ENCODE measurements around the gene MRC2. TPM values are rescaled to one million over a fixed set of nuclear protein-coding genes. Genes with fewer than 3 reads are reported as not detected.

MRC2 gene
- total RNA-seq, 1 donor from 2014 or later: 127 TPM

DNA sequence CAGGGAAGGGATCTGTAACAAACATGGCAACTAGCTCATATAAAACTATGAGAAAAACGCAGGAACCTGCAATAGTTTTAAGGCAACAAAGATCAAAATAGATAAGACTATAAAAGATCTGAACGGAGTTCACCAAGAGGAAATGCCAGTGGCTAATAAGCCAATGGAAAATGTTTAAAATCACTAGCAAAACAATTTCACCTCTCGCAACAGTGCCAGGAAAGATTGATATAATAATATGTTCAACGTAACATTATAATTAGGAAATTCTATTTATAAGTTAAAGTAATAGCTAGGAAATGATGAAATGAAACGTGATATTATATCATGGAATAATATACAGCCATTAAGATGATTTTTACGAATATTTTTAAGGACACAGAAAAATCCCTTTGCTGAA is 16.0 kb downstream of the MRC2 start:
- no peak for TF ChIP-seq CTCF (IDR thresholded peaks at IDR 0.05)
- ATAC-seq (no peak), DNase-seq (no peak)
- Histone ChIP-seq H3K27ac (no peak overlapping the region), H3K4me1 (peaks cover 4% of the 10 kb centered on the region), H3K9me3 (no peaks in the 10 kb centered on the region), H3K4me3 (no peak overlapping the region), H3K36me3 (no peaks in the 10 kb centered on the region), H3K27me3 (no peaks in the 10 kb centered on the region)
- intact Hi-C loops (cut with DNase I): no loop called here

DNA sequence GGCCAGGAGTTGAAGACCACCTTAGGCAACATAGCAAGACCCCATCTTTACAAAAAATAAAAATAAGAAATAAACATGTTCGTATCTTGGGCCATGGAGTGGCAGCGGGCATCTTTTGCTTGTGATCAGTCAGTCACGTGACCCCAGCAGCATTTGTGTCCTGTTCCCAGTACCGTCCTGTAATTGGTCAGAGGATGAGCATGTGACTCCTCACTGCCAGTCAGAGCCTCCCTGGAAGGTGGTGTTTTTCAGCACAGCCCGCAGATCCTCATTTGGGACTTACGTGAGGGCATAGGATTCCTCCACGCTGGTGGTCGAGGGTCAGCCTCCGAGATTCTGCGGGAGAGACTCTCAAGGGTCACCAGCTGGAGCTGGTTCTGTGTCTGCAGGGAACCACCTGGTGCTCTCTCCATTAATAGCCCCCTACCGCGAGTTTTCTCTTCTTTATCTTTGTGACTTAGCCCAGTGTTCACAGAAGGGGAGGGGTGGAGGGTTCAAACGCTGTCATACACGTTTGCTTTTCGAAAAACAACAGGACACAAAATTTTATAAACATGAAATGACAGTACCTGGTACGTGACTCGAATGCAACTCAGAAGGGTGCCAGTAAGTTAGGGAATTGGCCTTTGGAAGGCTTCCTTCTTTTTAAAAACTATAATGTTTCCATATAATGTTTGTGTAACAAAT is 17.2 kb downstream of the MRC2 start:
- TF ChIP-seq CTCF (IDR thresholded peaks at IDR 0.05): no peak
- Histone ChIP-seq H3K9me3 (no peaks in the 10 kb centered on the region), H3K4me3 (no peak overlapping the region), H3K4me1 (peaks cover 13% of the 10 kb centered on the region), H3K36me3 (no peaks in the 10 kb centered on the region), H3K27me3 (no peaks in the 10 kb centered on the region), H3K27ac (no peak overlapping the region)
- intact Hi-C loops (cut with DNase I): no loop called here
- DNase-seq: peak; percentile 43
- no peak for ATAC-seq

- Histone ChIP-seq H3K27ac (peak overlapping the region; percentile 74), H3K36me3 (no peaks in the 10 kb centered on the region), H3K9me3 (no peaks in the 10 kb centered on the region), H3K4me3 (no peak overlapping the region), H3K27me3 (no peaks in the 10 kb centered on the region), H3K4me1 (peaks cover 26% of the 10 kb centered on the region)
- TF ChIP-seq CTCF (IDR thresholded peaks at IDR 0.05): no peak
- peak; percentile 16 for DNase-seq
- no peak for ATAC-seq
- intact Hi-C loops (cut with DNase I): no loop called here
Measured at GRCh38 chr17:62648251-62648955, 20.9 kb downstream of the MRC2 start.

DNA sequence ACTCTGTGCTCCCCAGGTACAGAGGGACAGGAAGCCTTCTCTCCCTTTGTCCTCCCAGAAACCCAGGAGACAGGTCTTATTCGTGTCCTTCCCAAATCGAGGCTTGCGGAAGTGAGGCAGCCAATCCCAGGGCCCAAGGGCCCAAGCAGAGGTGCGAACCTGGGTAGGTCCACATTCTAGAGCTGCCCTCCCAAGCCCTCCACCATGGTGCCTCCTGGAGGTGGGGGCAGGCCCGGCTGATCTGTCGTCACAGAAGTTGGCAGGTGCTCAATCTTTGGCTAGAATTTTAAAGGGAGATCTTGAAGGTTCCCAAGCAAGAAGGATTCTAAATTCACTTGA is 21.5 kb downstream of the MRC2 start:
- Histone ChIP-seq H3K4me1 (peaks cover 31% of the 10 kb centered on the region), H3K27ac (peak overlapping the region; percentile 74), H3K27me3 (no peaks in the 10 kb centered on the region), H3K9me3 (no peaks in the 10 kb centered on the region), H3K36me3 (no peaks in the 10 kb centered on the region), H3K4me3 (no peak overlapping the region)
- no peak for ATAC-seq
- TF ChIP-seq CTCF (IDR thresholded peaks at IDR 0.05): no peak
- intact Hi-C loops (cut with DNase I): no loop called here
- DNase-seq: peak; percentile 54

GRCh38 chr17:62649570-62649969 is 22.1 kb downstream of the MRC2 start:
- Histone ChIP-seq H3K9me3 (no peaks in the 10 kb centered on the region), H3K27ac (no peak overlapping the region), H3K4me3 (no peak overlapping the region), H3K4me1 (peaks cover 36% of the 10 kb centered on the region), H3K27me3 (no peaks in the 10 kb centered on the region), H3K36me3 (no peaks in the 10 kb centered on the region)
- intact Hi-C loops (cut with DNase I): no loop called here
- DNase-seq (peak; percentile 25), ATAC-seq (no peak)
- no peak for TF ChIP-seq CTCF (IDR thresholded peaks at IDR 0.05)

All from upper lobe of right lung (tissue), 1 donor.